ENCODE results near the gene MEGF6.

The MEGF6 gene

GRCh38 chr1:3543076-3544039 lies 68.0 kb downstream of the MEGF6 start:
- TF ChIP-seq POLR2A (IDR thresholded peaks at IDR 0.05; ENCODE audit: low read depth, low read length): no peak
- DNase-seq (ENCODE audit: insufficient read length, low spot score): peak; percentile 94
- FAIRE-seq: peak; percentile 84

DNA sequence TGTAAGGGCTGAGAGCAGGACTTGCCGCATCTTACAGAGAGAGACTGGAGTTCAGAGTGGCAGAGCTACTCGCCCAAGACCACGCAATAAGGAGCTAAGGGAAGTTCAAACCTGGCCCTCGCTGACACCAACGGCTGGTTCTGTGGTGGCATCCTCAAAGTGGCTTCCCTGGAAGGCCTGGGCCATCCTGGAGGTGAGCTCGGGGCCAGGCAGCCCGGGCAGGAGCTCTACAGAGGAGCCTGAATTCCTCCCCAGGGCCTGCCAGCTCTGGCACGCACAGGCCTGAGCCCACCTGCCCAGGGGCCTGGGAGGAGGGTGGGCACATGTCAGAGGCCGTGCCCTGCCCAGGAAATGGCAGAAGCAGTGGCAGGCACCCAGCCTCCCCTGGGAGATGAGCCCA lies 68.6 kb downstream of the MEGF6 start:
- DNase-seq (ENCODE audit: insufficient read length, low spot score) (no peak), FAIRE-seq (no peak)
- TF ChIP-seq POLR2A (IDR thresholded peaks at IDR 0.05; ENCODE audit: low read depth, low read length): no peak

- DNase-seq (ENCODE audit: insufficient read length, low spot score) (no peak), FAIRE-seq (no peak)
- TF ChIP-seq POLR2A (IDR thresholded peaks at IDR 0.05; ENCODE audit: low read depth, low read length): no peak
Observed at GRCh38 chr1:3541936-3542335, 69.4 kb downstream of the MEGF6 start.

GRCh38 chr1:3541465-3541864 lies 69.8 kb downstream of the MEGF6 start:
- FAIRE-seq (no peak), DNase-seq (ENCODE audit: insufficient read length, low spot score) (no peak)
- TF ChIP-seq POLR2A (IDR thresholded peaks at IDR 0.05; ENCODE audit: low read depth, low read length): no peak

DNA sequence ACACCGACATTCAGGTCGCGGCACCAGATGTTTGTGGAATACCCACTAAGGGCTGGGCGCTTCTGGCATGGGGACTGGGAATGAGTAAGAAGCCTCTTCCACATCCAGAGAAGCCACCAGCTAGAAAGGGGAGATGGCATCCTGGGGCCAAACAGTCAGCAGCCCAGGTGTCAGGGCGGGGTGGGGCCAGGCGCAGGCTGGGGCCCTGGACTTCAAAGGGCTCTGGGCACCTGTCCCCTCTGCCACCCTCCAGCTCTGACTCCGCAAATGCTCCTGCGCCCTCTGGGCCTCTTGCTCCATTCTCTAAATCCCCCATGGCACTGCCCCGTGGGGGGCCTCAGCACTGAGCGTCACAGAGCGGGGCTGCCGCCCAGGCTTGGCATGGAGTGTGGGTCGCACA lies 70.4 kb downstream of the MEGF6 start:
- TF ChIP-seq POLR2A (IDR thresholded peaks at IDR 0.05; ENCODE audit: low read depth, low read length): no peak
- DNase-seq (ENCODE audit: insufficient read length, low spot score): no peak
- FAIRE-seq: no peak

- TF ChIP-seq POLR2A (IDR thresholded peaks at IDR 0.05; ENCODE audit: low read depth, low read length): no peak
- FAIRE-seq: no peak
- no peak for DNase-seq (ENCODE audit: insufficient read length, low spot score)
Observed at GRCh38 chr1:3539707-3540425, 71.4 kb downstream of the MEGF6 start.

- DNase-seq (ENCODE audit: insufficient read length, low spot score) (no peak), FAIRE-seq (no peak)
- TF ChIP-seq POLR2A (IDR thresholded peaks at IDR 0.05; ENCODE audit: low read depth, low read length): no peak
Observed at GRCh38 chr1:3537359-3537758, 73.9 kb downstream of the MEGF6 start.

- no peak for DNase-seq (ENCODE audit: insufficient read length, low spot score)
- TF ChIP-seq POLR2A (IDR thresholded peaks at IDR 0.05; ENCODE audit: low read depth, low read length): no peak
Observed at GRCh38 chr1:3536420-3537195, 74.7 kb downstream of the MEGF6 start.

DNA sequence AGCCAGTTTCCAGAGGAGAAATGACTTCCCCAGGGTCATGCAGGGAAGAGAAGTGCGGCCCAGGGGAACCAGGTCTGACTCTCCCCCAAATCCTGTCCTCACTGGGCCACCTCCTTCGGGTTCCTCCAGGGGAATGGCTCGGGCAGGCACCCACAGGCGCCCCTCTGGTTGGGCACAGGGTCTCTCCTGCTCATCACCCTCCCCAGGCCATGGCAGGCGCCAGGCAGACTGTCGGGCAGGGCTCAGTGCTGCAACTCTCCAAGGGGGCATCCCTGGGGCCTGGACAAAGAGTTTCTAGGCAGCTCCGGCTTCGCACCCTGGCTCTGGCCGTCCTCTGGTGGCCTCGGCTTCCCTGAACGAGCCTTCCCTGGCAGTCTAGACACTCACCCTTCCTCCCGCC lies 75.6 kb downstream of the MEGF6 start:
- TF ChIP-seq POLR2A (IDR thresholded peaks at IDR 0.05; ENCODE audit: low read depth, low read length): no peak
- no peak for FAIRE-seq

More at GRCh38 chr1:3536420-3537195, 74.7 kb downstream of the MEGF6 start:
- FAIRE-seq: no peak

DNA sequence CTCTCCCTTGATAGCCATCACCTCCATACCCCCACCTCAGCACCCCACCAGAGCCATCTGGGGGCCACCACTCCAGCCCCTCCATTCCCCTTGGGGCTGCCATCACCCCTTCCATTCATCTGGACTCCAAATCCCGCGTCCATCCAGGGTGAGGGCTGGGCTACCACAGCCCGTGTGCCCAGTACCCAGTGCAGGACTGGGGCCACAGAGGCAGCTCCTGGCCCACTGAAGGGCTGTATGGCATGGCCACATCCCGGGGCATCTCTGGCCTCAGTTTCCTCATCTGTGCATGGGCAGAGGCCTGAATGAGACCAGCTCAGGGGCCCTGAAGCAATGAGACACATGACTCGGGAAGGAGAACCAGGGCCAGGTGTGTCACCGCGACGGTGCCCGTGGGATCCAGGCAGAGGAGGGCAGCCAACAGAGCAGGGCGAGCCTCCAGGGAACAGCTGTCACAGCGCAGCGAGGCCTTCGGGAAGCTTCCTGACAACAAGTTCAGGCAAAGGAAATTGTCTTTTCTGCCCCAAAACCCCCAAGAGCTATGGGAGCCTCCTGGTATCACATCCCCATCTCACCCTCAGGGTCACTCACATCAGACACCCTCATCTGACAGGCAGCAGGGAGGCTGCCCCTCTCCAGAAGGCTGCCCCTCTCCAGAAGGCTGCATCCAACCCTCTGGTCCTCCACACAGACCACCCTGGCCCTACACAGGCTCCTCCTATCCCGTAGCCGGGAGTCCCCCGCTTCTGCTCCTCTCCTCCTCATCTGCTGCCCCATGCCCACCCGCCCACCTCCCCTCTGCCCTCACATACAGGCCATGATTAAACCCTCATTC lies 76.3 kb downstream of the MEGF6 start:
- no peak for TF ChIP-seq POLR2A (IDR thresholded peaks at IDR 0.05; ENCODE audit: low read depth, low read length)
- FAIRE-seq (no peak), DNase-seq (ENCODE audit: insufficient read length, low spot score) (no peak)

More for the DNA sequence above, 75.6 kb downstream of the MEGF6 start:
- DNase-seq (ENCODE audit: insufficient read length, low spot score): no peak

- no peak for DNase-seq (ENCODE audit: insufficient read length, low spot score)
- no peak for TF ChIP-seq POLR2A (IDR thresholded peaks at IDR 0.05; ENCODE audit: low read depth, low read length)
- no peak for FAIRE-seq
Observed at GRCh38 chr1:3533067-3534048, 78.0 kb downstream of the MEGF6 start.

GRCh38 chr1:3531928-3532327 lies 79.4 kb downstream of the MEGF6 start:
- TF ChIP-seq POLR2A (IDR thresholded peaks at IDR 0.05; ENCODE audit: low read depth, low read length): no peak
- DNase-seq (ENCODE audit: insufficient read length, low spot score) (no peak), FAIRE-seq (no peak)

Data from H54 (cell line).